ENCODE results near the gene SOX5.

DNA sequence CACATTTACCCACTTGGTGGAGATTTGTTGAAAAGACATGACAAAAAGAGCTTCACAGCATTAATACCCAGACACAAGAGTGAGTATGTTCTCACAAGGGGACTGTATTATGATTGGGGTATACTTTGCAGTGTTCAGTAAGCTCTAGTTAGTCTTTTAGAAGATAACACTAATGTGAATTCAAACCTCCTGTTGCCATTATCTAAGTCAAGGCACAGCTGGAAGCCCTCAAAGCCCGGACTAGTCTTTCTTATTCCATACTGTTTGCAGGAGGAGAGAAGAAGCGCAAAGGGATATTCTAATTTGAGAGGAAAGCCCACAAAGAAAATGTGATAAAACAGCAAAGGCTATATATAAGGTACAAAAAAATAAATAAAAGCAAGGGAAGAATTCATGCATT lies 445.9 kb downstream of the SOX5 start:
- TF ChIP-seq, protein P1, sequence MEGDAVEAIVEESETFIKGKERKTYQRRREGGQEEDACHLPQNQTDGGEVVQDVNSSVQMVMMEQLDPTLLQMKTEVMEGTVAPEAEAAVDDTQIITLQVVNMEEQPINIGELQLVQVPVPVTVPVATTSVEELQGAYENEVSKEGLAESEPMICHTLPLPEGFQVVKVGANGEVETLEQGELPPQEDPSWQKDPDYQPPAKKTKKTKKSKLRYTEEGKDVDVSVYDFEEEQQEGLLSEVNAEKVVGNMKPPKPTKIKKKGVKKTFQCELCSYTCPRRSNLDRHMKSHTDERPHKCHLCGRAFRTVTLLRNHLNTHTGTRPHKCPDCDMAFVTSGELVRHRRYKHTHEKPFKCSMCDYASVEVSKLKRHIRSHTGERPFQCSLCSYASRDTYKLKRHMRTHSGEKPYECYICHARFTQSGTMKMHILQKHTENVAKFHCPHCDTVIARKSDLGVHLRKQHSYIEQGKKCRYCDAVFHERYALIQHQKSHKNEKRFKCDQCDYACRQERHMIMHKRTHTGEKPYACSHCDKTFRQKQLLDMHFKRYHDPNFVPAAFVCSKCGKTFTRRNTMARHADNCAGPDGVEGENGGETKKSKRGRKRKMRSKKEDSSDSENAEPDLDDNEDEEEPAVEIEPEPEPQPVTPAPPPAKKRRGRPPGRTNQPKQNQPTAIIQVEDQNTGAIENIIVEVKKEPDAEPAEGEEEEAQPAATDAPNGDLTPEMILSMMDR (IDR thresholded peaks at IDR 0.05), result no peak
- no peak for TF ChIP-seq POLR2A (IDR thresholded peaks at IDR 0.05)

All from right lobe of liver (tissue), 4 donors.